ENCODE data around the gene BCAS4. TPM values are rescaled to one million over a fixed set of nuclear protein-coding genes. Genes with fewer than 3 reads are reported as not detected.

BCAS4 gene
- total RNA-seq, 4 donors from 2014 or later = 0.18 to 2.3 (median 0.54) TPM

- no peaks in the 10 kb centered on the region for H3K9me3 ChIP-seq
- TF ChIP-seq POLR2A (IDR thresholded peaks at IDR 0.05) (no peak), CTCF (IDR thresholded peaks at IDR 0.05) (no peak)
- no peak for DNase-seq
- H3K4me1 ChIP-seq = peaks cover 0 to 12% (median 0%) of the 10 kb centered on the region in 3 donors
- H3K27me3 ChIP-seq = no peaks in the 10 kb centered on the region
- no peak overlapping the region for H3K27ac ChIP-seq
- peaks cover 0 to 23% (median 0%) of the 10 kb centered on the region in 3 donors for H3K36me3 ChIP-seq
- no peak overlapping the region for H3K4me3 ChIP-seq
- intact Hi-C loops (cut with DNase I) = no loop called here
- WGBS, 2 donors = 82 to 85% methylated on average over 8 of the region's 8 CpGs
These were observed 44.7 kb upstream of the BCAS4 start for GRCh38 chr20:50750145-50750671.

GRCh38 chr20:50753152-50753551 lies 41.7 kb upstream of the BCAS4 start:
- no peaks in the 10 kb centered on the region for H3K9me3 ChIP-seq
- no peak for DNase-seq
- no peak overlapping the region for H3K4me3 ChIP-seq
- TF ChIP-seq CTCF (IDR thresholded peaks at IDR 0.05) (no peak), POLR2A (IDR thresholded peaks at IDR 0.05) (no peak)
- intact Hi-C loops (cut with DNase I) = no loop called here
- peaks cover 0 to 19% (median 0%) of the 10 kb centered on the region in 3 donors for H3K36me3 ChIP-seq
- no peaks in the 10 kb centered on the region for H3K4me1 ChIP-seq
- no peak overlapping the region for H3K27ac ChIP-seq
- 90 to 94% methylated on average over 3 of the region's 3 CpGs for WGBS, 2 donors
- H3K27me3 ChIP-seq = no peaks in the 10 kb centered on the region

- no peaks in the 10 kb centered on the region for H3K4me1 ChIP-seq
- no peaks in the 10 kb centered on the region for H3K9me3 ChIP-seq
- no peak overlapping the region for H3K27ac ChIP-seq
- WGBS, 2 donors = 96 to 98% methylated on average over 4 of the region's 4 CpGs
- intact Hi-C loops (cut with DNase I) = no loop called here
- H3K4me3 ChIP-seq = no peak overlapping the region
- H3K27me3 ChIP-seq = no peaks in the 10 kb centered on the region
- TF ChIP-seq CTCF (IDR thresholded peaks at IDR 0.05) = no peak
- no peak for TF ChIP-seq POLR2A (IDR thresholded peaks at IDR 0.05)
- DNase-seq = no peak
- H3K36me3 ChIP-seq = peaks cover 0 to 13% (median 0%) of the 10 kb centered on the region in 3 donors
These were observed 40.4 kb upstream of the BCAS4 start for GRCh38 chr20:50754420-50754819.

GRCh38 chr20:50756447-50756846 lies 38.4 kb upstream of the BCAS4 start:
- intact Hi-C loops (cut with DNase I) = no loop called here
- H3K27me3 ChIP-seq = no peaks in the 10 kb centered on the region
- H3K27ac ChIP-seq = no peak overlapping the region
- DNase-seq = no peak
- H3K36me3 ChIP-seq = no peaks in the 10 kb centered on the region
- H3K4me3 ChIP-seq = no peak overlapping the region
- peaks cover 0 to 10% (median 0%) of the 10 kb centered on the region in 3 donors for H3K4me1 ChIP-seq
- TF ChIP-seq CTCF (IDR thresholded peaks at IDR 0.05) = no peak
- TF ChIP-seq POLR2A (IDR thresholded peaks at IDR 0.05) = no peak
- no peaks in the 10 kb centered on the region for H3K9me3 ChIP-seq
- WGBS, 2 donors = 74 to 75% methylated on average over 2 of the region's 2 CpGs

GRCh38 chr20:50758469-50758868 lies 36.4 kb upstream of the BCAS4 start:
- intact Hi-C loops (cut with DNase I) = no loop called here
- no peaks in the 10 kb centered on the region for H3K27me3 ChIP-seq
- H3K9me3 ChIP-seq = no peaks in the 10 kb centered on the region
- no peak overlapping the region for H3K27ac ChIP-seq
- H3K36me3 ChIP-seq = no peaks in the 10 kb centered on the region
- peaks cover 13 to 30% (median 14%) of the 10 kb centered on the region in 3 donors for H3K4me1 ChIP-seq
- no peak overlapping the region for H3K4me3 ChIP-seq
- DNase-seq = no peak
- 78 to 85% methylated on average over 5 of the region's 5 CpGs for WGBS, 2 donors
- TF ChIP-seq CTCF (IDR thresholded peaks at IDR 0.05) = no peak
- no peak for TF ChIP-seq POLR2A (IDR thresholded peaks at IDR 0.05)

Data from esophagus squamous epithelium (tissue), 5 donors.